ENCODE data around the gene UQCRHL.

UQCRHL gene

DNA sequence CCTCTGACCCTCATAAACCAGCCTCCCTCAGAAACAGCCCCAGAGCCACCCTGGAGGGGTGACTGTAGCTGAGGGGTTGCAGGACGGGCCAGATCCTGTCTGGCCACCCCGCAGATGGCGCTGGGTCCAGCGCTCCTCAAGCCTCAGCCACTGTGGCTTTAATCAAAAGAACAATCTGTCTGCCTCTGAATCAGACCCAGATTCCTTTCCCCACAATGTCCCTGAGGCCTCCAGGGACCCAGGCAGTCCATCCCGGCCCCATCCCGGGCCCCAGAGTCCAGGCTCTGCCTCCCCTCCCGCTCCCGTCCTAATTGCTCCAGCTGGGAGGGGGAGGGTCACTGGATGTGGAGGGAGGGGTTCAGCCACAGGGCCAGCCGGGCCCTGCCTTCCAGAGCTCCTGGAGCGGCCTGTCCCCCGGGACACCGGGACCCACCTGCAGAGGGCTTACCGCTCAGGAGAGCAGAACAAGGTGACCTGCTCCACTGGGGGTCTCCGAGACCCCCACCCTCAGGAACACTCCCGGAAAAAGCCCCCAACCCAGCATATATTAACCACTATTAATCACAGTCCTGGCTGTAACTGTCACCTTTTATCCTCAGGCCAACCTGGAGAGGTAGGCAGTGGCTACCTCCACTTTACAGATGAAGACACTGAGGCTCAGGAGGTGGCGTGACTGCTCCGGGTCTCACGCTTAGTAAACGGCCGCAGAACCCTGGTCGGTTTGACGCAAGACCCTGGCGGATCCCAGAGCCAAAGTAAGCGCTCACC is 49.7 kb downstream of the UQCRHL start (continued):
- TF ChIP-seq PATZ1 (tag by site-specific recombination; IDR thresholded peaks at IDR 0.05) (peak; percentile 55), ZNF223 (tag by site-specific recombination; IDR thresholded peaks at IDR 0.05) (no peak), SP2 (tag by site-specific recombination; IDR thresholded peaks at IDR 0.05) (peak; percentile 16; the same call in 1 of the 2 replicates), GLIS1 (tag by site-specific recombination; IDR thresholded peaks at IDR 0.05) (0 out of 2 replicates have a peak, but pooled peaks have one; percentile 14), ZNF514 (tag by site-specific recombination; IDR thresholded peaks at IDR 0.05) (no peak), ZFP69B (tag by site-specific recombination; IDR thresholded peaks at IDR 0.05) (peak; percentile 87; the same call in 1 of the 2 replicates), ZNF391 (tag by site-specific recombination; IDR thresholded peaks at IDR 0.05; ENCODE audit: borderline replicate concordance, low read depth) (no peak), GLIS2 (tag by site-specific recombination; IDR thresholded peaks at IDR 0.05) (peak; percentile 43; the same call in 1 of the 2 replicates), ZBTB10 (tag by site-specific recombination; IDR thresholded peaks at IDR 0.05) (0 out of 2 replicates have a peak, but pooled peaks have one; percentile 17), ZNF423 (tag by site-specific recombination; IDR thresholded peaks at IDR 0.05) (0 out of 2 replicates have a peak, but pooled peaks have one; percentile 23), ZNF596 (tag by site-specific recombination; IDR thresholded peaks at IDR 0.05) (0 out of 2 replicates have a peak, but pooled peaks have one; percentile 1), KLF16 (tag by site-specific recombination; IDR thresholded peaks at IDR 0.05) (peak; percentile 20; the same call in 1 of the 2 replicates), IKZF3 (tag by site-specific recombination; IDR thresholded peaks at IDR 0.05) (peak; percentile 77)
- TF ChIP-seq, protein P1, sequence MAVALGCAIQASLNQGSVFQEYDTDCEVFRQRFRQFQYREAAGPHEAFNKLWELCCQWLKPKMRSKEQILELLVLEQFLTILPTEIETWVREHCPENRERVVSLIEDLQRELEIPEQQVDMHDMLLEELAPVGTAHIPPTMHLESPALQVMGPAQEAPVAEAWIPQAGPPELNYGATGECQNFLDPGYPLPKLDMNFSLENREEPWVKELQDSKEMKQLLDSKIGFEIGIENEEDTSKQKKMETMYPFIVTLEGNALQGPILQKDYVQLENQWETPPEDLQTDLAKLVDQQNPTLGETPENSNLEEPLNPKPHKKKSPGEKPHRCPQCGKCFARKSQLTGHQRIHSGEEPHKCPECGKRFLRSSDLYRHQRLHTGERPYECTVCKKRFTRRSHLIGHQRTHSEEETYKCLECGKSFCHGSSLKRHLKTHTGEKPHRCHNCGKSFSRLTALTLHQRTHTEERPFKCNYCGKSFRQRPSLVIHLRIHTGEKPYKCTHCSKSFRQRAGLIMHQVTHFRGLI (tag by site-specific recombination; IDR thresholded peaks at IDR 0.05): no peak
- TF ChIP-seq, protein P2, sequence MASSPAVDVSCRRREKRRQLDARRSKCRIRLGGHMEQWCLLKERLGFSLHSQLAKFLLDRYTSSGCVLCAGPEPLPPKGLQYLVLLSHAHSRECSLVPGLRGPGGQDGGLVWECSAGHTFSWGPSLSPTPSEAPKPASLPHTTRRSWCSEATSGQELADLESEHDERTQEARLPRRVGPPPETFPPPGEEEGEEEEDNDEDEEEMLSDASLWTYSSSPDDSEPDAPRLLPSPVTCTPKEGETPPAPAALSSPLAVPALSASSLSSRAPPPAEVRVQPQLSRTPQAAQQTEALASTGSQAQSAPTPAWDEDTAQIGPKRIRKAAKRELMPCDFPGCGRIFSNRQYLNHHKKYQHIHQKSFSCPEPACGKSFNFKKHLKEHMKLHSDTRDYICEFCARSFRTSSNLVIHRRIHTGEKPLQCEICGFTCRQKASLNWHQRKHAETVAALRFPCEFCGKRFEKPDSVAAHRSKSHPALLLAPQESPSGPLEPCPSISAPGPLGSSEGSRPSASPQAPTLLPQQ (tag by site-specific recombination; IDR thresholded peaks at IDR 0.05): peak; percentile 83

Data from HEK293 (cell line).